SK-N-SH treated with all-trans-retinoic acid at 6 μM for 48 hours (cell line): ENCODE data around the gene TUBGCP3.

Experiments used
- ATAC-seq: fragments of 200-7000 bp; cut with Tn5 transposase; 3 replicates; pipeline ENCODE4 v1.9.1; 2020; ENCODE audit warnings: mild to moderate bottlenecking, moderate library complexity
- ARNTL ChIP-seq: fragments of 450-650 bp; formaldehyde crosslinking; IDR thresholded peaks from 2 replicates; pipeline ENCODE4 v1.5.0; 2020; ENCODE audit warnings: low read depth, mild to moderate bottlenecking, moderate library complexity, borderline replicate concordance
- BACH2 ChIP-seq: fragments of 250-450 bp; sonication (Bioruptor Pico); IDR thresholded peaks from 2 replicates; pipeline ENCODE4 v1.9.0; 2021; ENCODE audit warnings: mild to moderate bottlenecking, borderline replicate concordance
- CSDC2 ChIP-seq: fragments of 250-450 bp; sonication (Bioruptor Pico); IDR thresholded peaks from 2 replicates; pipeline ENCODE4 v1.5.0; 2020; ENCODE audit warnings: mild to moderate bottlenecking, moderate library complexity
- ESRRG ChIP-seq: fragments of 250-450 bp; sonication (Bioruptor Pico); IDR thresholded peaks from 2 replicates; pipeline ENCODE4 v1.6.1; 2021; ENCODE audit warnings: mild to moderate bottlenecking
- GLIS3 ChIP-seq: fragments of 250-450 bp; sonication (Bioruptor Pico); IDR thresholded peaks from 2 replicates; pipeline ENCODE4 v1.5.0; 2020; ENCODE audit warnings: mild to moderate bottlenecking, moderate library complexity
- ISL1 ChIP-seq: fragments of 250-450 bp; sonication (Bioruptor Pico); IDR thresholded peaks from 2 replicates; pipeline ENCODE4 v2.1.2; 2022; ENCODE audit warnings: mild to moderate bottlenecking, moderate library complexity
- OSR1 ChIP-seq: fragments of 250-450 bp; sonication (Bioruptor Pico); IDR thresholded peaks from 2 replicates; pipeline ENCODE4 v1.8.0; 2022; ENCODE audit warnings: moderate library complexity, mild to moderate bottlenecking, inconsistent platforms
- PPARA ChIP-seq: fragments of 250-450 bp; sonication (Bioruptor Pico); IDR thresholded peaks from 2 replicates; pipeline ENCODE4 v1.5.0; 2020; ENCODE audit warnings: mild to moderate bottlenecking, borderline replicate concordance
- RARB ChIP-seq: fragments of 250-450 bp; sonication (Bioruptor Pico); IDR thresholded peaks from 2 replicates; pipeline ENCODE4 v1.8.0; 2021; ENCODE audit warnings: mild to moderate bottlenecking, moderate library complexity
- SNAI2 ChIP-seq: fragments of 250-450 bp; sonication (Bioruptor Pico); IDR thresholded peaks from 2 replicates; pipeline ENCODE4 v1.5.0; 2020; ENCODE audit warnings: mild to moderate bottlenecking, moderate library complexity
- TCF4 ChIP-seq: fragments of 250-450 bp; sonication (Bioruptor Pico); IDR thresholded peaks from 2 replicates; pipeline ENCODE4 v1.8.0; 2021; ENCODE audit warnings: mild to moderate bottlenecking, moderate library complexity, borderline replicate concordance
- TOX ChIP-seq: fragments of 250-450 bp; sonication (Bioruptor Pico); IDR thresholded peaks from 2 replicates; pipeline ENCODE4 v1.8.0; 2021; ENCODE audit warnings: mild to moderate bottlenecking, moderate library complexity, borderline replicate concordance
- ZC3H10 ChIP-seq: fragments of 250-450 bp; sonication (Bioruptor Pico); IDR thresholded peaks from 2 replicates; pipeline ENCODE4 v1.5.1; 2021; ENCODE audit warnings: mild to moderate bottlenecking, moderate library complexity
- ZFP30 ChIP-seq: fragments of 450-650 bp; formaldehyde crosslinking; IDR thresholded peaks from 2 replicates; pipeline ENCODE4 v1.5.0; 2022; ENCODE audit warnings: mild to moderate bottlenecking, moderate library complexity
- ZNF70 ChIP-seq: fragments of 450-650 bp; formaldehyde crosslinking; IDR thresholded peaks from 2 replicates; pipeline ENCODE4 v1.5.0; 2020; ENCODE audit warnings: mild to moderate bottlenecking, moderate library complexity
- TF ChIP-seq, protein P1 (sequence below): fragments of 250-450 bp; sonication (Bioruptor Pico); IDR thresholded peaks from 2 replicates; pipeline ENCODE4 v1.5.1; 2021; ENCODE audit warnings: mild to moderate bottlenecking, moderate library complexity
- TF ChIP-seq, protein P2 (sequence below): fragments of 250-450 bp; sonication (Bioruptor Pico); IDR thresholded peaks from 2 replicates; pipeline ENCODE4 v1.5.0; 2020; ENCODE audit warnings: mild to moderate bottlenecking, moderate library complexity
- TF ChIP-seq, protein P3 (sequence below): fragments of 250-450 bp; sonication (Bioruptor Pico); IDR thresholded peaks from 2 replicates; pipeline ENCODE4 v1.5.1; 2020; ENCODE audit warnings: low read depth, mild to moderate bottlenecking, moderate library complexity

The TUBGCP3 gene

DNA sequence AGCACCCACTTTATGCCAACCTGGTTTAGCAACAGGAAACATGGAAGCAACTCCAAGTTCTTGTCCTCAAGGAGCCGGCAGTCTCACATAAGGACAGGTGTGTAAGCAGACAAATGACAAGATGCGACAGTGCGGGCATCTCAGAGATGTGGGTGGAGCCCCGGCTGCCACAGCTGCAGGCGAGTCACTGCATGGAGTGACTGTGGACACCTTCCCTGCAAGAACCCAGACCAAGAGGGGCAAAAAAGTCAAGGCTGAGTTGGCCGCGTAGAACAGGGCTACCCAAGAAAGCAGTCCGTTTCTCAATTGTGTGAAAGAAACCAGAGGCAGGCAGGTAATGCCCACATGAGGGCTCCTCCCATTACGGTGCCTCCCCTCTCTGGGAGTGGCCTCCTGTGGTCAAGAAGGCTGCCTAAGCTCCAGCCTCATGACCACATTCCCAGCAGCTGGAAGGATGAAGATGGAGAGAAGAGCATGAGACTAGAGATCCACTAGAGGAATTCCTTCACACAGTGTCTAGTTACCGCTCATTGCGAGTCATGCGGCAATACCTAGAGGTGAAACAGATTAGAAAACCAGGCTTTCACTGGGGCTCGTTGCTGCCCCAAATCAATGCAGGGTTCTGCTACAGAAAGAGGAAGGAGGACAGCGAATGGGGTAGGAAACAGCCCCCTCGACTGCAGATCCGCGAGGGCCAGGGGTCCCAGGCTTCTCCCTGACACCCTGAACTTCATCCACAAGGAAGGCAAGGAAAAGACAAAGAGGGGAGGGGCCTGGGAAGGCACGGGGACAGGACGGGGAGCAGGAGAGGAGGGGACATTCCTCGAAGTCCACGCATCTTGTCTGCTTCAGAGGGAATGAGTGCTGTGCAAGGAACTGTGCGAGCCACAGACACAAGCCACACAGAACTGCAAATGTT, 131.6 kb downstream of the TUBGCP3 start (continued):
- TF ChIP-seq, protein P1, sequence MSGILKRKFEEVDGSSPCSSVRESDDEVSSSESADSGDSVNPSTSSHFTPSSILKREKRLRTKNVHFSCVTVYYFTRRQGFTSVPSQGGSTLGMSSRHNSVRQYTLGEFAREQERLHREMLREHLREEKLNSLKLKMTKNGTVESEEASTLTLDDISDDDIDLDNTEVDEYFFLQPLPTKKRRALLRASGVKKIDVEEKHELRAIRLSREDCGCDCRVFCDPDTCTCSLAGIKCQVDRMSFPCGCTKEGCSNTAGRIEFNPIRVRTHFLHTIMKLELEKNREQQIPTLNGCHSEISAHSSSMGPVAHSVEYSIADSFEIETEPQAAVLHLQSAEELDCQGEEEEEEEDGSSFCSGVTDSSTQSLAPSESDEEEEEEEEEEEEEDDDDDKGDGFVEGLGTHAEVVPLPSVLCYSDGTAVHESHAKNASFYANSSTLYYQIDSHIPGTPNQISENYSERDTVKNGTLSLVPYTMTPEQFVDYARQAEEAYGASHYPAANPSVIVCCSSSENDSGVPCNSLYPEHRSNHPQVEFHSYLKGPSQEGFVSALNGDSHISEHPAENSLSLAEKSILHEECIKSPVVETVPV (CRISPR knock-in tag) = no peak

DNA sequence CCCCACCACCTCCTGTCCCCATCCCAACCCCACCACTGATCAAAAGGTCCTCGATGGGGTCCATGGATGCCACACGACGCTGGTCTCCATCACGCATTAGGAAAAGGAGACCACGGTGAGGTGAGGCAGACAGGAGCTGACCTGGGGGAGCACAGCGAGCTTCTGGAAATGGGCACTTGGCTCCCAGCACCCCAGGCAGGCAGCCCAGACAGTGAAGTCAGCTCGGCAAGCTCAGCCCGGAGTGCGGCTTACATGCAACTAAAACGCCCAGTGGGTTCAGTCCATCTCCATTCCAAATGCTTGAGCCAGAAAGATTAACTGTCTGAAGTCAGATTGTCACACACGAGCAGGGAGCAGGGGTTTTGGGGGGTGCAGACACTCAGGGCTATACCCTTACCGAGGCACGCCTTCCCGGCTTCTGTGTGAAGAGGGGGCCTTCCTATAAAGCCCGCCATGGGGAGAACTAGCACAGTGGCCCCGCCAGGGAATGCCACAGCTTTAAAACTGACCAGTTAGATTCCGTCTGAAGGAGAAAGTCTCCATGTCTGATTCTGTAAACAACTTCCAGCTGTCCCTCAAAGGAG, 132.4 kb downstream of the TUBGCP3 start:
- ATAC-seq = no peak
- TF ChIP-seq ZC3H10 (no peak), TCF4 (CRISPR knock-in tag) (no peak), SNAI2 (CRISPR knock-in tag) (no peak), ISL1 (no peak), GLIS3 (CRISPR knock-in tag) (no peak), RARB (CRISPR knock-in tag) (no peak), ZNF70 (CRISPR knock-in tag) (no peak)
- TF ChIP-seq, protein P1 (CRISPR knock-in tag) = no peak

DNA sequence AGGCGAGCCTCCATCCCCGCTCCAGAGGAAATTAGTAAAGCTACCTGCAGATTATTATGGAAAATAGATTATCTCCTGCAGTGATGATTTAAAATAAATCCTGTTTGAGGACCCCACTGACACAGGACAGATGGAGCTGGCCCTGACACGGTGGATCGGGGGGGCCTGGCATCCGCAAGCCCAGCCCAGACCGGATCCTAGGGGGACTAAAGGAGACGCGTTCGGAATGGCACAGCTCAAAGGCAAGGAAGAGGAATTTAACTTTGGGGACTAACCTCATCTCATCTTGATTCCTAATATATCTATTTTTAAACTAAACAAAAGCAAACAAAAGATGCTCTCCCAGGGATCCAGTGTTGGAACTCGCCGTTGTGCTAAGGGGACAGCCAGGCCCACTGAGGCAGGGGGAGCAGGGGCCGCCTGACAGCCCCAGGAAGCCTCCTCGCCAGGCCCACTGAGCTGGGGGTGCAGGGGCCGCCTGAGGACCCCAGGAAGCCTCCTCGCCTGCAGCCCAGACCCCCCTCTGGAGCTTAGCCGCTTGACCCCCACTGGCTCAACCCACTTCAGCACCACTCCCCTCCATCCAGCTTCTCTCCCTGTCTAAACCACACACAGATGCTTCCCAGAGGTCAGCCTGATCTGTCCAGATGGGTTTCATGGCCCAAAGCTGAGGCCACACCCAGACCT, 133.2 kb downstream of the TUBGCP3 start:
- TF ChIP-seq TCF4 (CRISPR knock-in tag) (no peak), RARB (CRISPR knock-in tag) (no peak), ISL1 (no peak), GLIS3 (CRISPR knock-in tag) (no peak), PPARA (CRISPR knock-in tag) (no peak), ESRRG (CRISPR knock-in tag) (no peak)
- TF ChIP-seq, protein P2, sequence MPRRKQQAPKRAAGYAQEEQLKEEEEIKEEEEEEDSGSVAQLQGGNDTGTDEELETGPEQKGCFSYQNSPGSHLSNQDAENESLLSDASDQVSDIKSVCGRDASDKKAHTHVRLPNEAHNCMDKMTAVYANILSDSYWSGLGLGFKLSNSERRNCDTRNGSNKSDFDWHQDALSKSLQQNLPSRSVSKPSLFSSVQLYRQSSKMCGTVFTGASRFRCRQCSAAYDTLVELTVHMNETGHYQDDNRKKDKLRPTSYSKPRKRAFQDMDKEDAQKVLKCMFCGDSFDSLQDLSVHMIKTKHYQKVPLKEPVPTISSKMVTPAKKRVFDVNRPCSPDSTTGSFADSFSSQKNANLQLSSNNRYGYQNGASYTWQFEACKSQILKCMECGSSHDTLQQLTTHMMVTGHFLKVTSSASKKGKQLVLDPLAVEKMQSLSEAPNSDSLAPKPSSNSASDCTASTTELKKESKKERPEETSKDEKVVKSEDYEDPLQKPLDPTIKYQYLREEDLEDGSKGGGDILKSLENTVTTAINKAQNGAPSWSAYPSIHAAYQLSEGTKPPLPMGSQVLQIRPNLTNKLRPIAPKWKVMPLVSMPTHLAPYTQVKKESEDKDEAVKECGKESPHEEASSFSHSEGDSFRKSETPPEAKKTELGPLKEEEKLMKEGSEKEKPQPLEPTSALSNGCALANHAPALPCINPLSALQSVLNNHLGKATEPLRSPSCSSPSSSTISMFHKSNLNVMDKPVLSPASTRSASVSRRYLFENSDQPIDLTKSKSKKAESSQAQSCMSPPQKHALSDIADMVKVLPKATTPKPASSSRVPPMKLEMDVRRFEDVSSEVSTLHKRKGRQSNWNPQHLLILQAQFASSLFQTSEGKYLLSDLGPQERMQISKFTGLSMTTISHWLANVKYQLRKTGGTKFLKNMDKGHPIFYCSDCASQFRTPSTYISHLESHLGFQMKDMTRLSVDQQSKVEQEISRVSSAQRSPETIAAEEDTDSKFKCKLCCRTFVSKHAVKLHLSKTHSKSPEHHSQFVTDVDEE (CRISPR knock-in tag) = no peak
- ATAC-seq = no peak

DNA sequence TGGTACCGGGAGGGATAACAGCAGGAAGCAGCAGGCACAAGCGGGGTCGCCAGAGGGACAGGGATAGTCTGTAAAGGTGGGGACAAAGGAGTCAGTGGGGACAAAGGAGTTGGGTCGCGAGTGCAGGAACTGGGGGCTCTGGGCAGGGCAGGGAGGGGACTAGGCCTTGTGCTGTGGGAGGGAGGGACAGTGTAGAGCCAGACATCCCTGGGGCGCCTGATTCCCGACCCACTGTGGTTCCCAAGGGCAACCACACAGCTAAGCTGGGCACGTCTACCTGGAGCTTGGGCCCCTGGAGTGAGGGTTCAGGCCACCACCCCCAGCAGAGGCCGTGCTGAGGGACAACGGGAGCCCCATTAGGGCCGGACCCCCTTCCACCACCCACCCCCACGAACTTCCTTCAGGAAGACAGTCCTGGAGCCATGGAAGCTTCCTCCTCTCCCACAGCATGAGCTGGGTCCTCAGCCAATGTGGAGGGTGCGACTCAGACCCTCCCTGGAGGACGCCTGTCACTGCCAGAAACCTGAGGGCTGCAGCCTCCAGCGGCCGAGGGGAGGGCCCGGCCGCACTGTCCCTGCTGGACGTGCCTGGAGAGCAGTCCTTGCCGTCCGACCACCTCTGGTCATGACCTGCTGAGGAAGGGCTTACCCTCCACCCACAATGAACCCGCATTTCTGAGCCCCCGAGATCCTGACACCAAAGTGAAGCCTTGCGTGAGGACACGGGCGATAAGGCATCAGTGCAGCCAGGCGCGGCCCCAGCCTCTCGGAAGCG, 133.9 kb downstream of the TUBGCP3 start:
- TF ChIP-seq ZNF70 (CRISPR knock-in tag) = no peak
- TF ChIP-seq ARNTL (CRISPR knock-in tag) = no peak
- no peak for TF ChIP-seq RARB (CRISPR knock-in tag)
- no peak for TF ChIP-seq TOX
- no peak for TF ChIP-seq CSDC2
- no peak for TF ChIP-seq TCF4 (CRISPR knock-in tag)
- TF ChIP-seq, protein P3, sequence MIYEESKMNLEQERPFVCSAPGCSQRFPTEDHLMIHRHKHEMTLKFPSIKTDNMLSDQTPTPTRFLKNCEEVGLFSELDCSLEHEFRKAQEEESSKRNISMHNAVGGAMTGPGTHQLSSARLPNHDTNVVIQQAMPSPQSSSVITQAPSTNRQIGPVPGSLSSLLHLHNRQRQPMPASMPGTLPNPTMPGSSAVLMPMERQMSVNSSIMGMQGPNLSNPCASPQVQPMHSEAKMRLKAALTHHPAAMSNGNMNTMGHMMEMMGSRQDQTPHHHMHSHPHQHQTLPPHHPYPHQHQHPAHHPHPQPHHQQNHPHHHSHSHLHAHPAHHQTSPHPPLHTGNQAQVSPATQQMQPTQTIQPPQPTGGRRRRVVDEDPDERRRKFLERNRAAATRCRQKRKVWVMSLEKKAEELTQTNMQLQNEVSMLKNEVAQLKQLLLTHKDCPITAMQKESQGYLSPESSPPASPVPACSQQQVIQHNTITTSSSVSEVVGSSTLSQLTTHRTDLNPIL = no peak
- no peak for TF ChIP-seq ESRRG (CRISPR knock-in tag)
- TF ChIP-seq, protein P2 (CRISPR knock-in tag) = no peak
- no peak for TF ChIP-seq ZC3H10
- no peak for TF ChIP-seq BACH2
- no peak for TF ChIP-seq OSR1
- TF ChIP-seq, protein P1 (CRISPR knock-in tag) = no peak
- TF ChIP-seq GLIS3 (CRISPR knock-in tag) = no peak
- no peak for TF ChIP-seq ZFP30 (CRISPR knock-in tag)
- ATAC-seq = no peak
